ENCODE results near the gene UBE2S. TPM values are rescaled to one million over a fixed set of nuclear protein-coding genes. Genes with fewer than 3 reads are reported as not detected.

The UBE2S gene
- total and polyA plus RNA-seq, 4 donors, result 14.6 to 124 (median 79.7) TPM

GRCh38 chr19:55365964-55366363 is 41.6 kb downstream of the UBE2S start:
- peaks cover 27% of the 10 kb centered on the region for H3K4me1 ChIP-seq (ENCODE audit: control insufficient read depth, insufficient read depth, low read length)
- WGBS (ENCODE audit: insufficient coverage), result 69% methylated on average over 17 of the region's 19 CpGs
- no peaks in the 10 kb centered on the region for H3K9me3 ChIP-seq (ENCODE audit: control insufficient read depth, insufficient read depth, low read length)
- H3K27me3 ChIP-seq (ENCODE audit: control insufficient read depth, insufficient read depth, low read length), result peaks cover 32% of the 10 kb centered on the region
- H3K36me3 ChIP-seq (ENCODE audit: control insufficient read depth, insufficient read depth, low read length), result no peaks in the 10 kb centered on the region
- no peak for DNase-seq (ENCODE audit: low read depth in 4 of 6, low spot score in 6 of 6)
- H3K27ac ChIP-seq (ENCODE audit: low read depth, low read length), result no peak overlapping the region
- H3K4me3 ChIP-seq (ENCODE audit: low read depth, low read length), result no peak overlapping the region

DNA sequence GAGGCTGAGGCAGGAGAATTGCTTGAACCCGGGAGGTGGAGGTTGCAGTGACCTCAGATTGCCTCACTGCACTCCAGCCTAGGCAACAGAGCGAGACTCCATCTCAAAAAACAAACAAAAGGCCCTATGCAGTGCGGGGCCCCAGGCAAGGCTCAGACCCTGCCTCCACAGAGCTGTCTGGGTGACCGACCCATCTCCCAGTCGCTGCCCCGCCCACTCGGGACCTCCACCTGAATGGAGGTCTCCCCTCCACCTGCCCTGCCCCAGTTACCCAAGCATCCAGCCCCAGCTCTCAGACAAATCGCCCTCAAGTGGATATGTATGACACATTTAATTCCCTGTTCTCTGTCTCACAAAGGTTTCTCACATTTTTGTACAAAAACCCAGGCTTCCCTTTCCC is 42.3 kb downstream of the UBE2S start:
- Histone ChIP-seq H3K4me3 (ENCODE audit: low read depth, low read length) (no peak overlapping the region), H3K36me3 (ENCODE audit: control insufficient read depth, insufficient read depth, low read length) (no peaks in the 10 kb centered on the region), H3K27me3 (ENCODE audit: control insufficient read depth, insufficient read depth, low read length) (peaks cover 25% of the 10 kb centered on the region), H3K9me3 (ENCODE audit: control insufficient read depth, insufficient read depth, low read length) (no peaks in the 10 kb centered on the region), H3K27ac (ENCODE audit: low read depth, low read length) (no peak overlapping the region), H3K4me1 (ENCODE audit: control insufficient read depth, insufficient read depth, low read length) (peaks cover 22% of the 10 kb centered on the region)
- WGBS (ENCODE audit: insufficient coverage), result 67% methylated on average over 7 of the region's 8 CpGs
- no peak for DNase-seq (ENCODE audit: low read depth in 4 of 6, low spot score in 6 of 6)

DNA sequence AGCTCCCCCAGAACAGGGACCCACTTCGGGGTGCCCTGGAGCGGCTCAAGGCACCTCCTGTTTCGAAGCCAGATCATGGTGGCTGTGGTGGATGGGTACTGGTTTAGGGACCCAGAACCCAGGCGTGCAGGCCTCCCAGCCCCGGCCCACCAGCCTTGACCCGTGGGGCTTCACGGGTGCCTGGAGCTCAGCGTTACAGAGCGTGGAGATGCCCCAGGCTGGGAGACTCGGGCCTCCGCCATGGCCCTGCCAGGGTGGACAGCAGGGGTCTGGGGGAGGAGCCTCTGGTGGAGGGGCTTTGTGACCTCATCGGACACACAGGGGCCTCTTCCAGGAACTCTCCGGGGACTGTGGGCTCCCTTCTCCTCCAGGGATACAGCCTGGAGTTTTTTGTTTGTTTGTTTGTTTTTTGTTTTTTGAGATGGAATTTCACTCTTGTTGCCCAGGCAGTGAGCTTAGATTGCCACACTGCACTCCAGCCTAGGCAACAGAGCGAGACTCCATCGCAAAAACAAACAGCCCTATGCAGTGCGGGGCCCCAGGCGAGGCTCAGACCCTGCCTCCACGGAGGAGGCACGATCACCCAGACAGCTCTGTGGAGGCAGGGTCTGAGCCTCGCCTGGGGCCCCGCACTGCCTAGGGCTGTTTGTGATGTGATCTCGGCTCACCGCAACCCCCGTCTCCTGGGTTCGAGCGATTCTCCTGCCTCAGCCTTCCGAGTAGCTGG is 44.4 kb downstream of the UBE2S start, which contains the start of gene GARIN5B:
Gene GARIN5B, minus strand, starts transcription at position 271 of the 727 bp plus-strand sequence. Its CDS starts 194 bp downstream, at position 77.
- 56% methylated on average over 21 of the region's 27 CpGs for WGBS (ENCODE audit: insufficient coverage)
- DNase-seq (ENCODE audit: low read depth in 4 of 6, low spot score in 6 of 6), result no peak
- no peaks in the 10 kb centered on the region for H3K9me3 ChIP-seq (ENCODE audit: control insufficient read depth, insufficient read depth, low read length)
- peaks cover 6% of the 10 kb centered on the region for H3K4me1 ChIP-seq (ENCODE audit: control insufficient read depth, insufficient read depth, low read length)
- H3K4me3 ChIP-seq (ENCODE audit: low read depth, low read length), result no peak within 1 kb of the TSS
- no peaks in the 10 kb centered on the region for H3K36me3 ChIP-seq (ENCODE audit: control insufficient read depth, insufficient read depth, low read length)
- H3K27me3 ChIP-seq (ENCODE audit: control insufficient read depth, insufficient read depth, low read length), result peaks cover 6% of the 10 kb centered on the region
- H3K27ac ChIP-seq (ENCODE audit: low read depth, low read length), result no peak within 1 kb of the TSS

DNA sequence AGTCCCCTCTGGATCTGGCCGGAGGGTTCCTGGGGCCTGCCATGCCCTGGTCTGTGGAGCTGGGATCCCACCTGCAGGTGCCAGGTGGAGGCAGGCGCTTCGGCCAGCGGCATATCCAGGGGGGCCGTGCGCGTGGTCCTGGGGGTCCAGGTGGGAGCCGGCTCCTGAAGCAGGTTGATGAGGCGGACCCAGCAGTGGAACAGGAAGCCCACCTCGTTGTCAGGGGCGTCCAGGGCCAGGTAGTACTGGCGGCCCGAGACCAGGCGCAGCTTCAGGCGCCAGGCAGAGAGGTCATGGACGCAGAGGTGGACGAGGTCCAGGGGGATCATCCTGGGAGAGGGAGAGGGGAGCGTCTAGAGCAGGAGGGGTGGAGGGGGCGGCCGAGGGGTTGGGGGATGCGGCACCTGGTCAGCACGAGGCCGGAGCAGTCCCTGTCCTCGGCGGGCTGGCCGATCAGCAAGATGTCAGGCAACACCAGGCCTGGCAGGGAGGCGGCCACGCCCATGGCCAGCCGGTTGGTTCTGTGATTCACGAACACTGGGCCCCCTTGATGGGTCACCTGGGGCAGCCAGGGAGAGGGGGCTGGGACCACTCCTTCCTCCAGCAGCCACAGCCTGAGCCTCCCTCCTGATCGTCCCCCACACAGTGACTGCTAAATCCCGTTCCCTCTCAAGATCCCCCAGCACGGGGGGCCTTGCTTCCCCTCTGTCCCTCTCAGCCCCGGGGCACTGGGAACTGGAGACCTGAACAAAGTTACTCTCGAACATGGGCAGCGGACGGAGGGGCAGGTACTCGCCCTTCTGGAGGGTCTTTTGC is 45.2 kb downstream of the UBE2S start:
- Histone ChIP-seq H3K9me3 (ENCODE audit: control insufficient read depth, insufficient read depth, low read length) (no peaks in the 10 kb centered on the region), H3K27me3 (ENCODE audit: control insufficient read depth, insufficient read depth, low read length) (no peaks in the 10 kb centered on the region), H3K4me3 (ENCODE audit: low read depth, low read length) (no peak overlapping the region), H3K36me3 (ENCODE audit: control insufficient read depth, insufficient read depth, low read length) (no peaks in the 10 kb centered on the region), H3K4me1 (ENCODE audit: control insufficient read depth, insufficient read depth, low read length) (peaks cover 8% of the 10 kb centered on the region), H3K27ac (ENCODE audit: low read depth, low read length) (no peak overlapping the region)
- WGBS (ENCODE audit: insufficient coverage), result 74% methylated on average over 36 of the region's 38 CpGs
- DNase-seq (ENCODE audit: low read depth in 4 of 6, low spot score in 6 of 6), result no peak

GRCh38 chr19:55360902-55361301 is 46.7 kb downstream of the UBE2S start:
- Histone ChIP-seq H3K36me3 (ENCODE audit: control insufficient read depth, insufficient read depth, low read length) (no peaks in the 10 kb centered on the region), H3K4me1 (ENCODE audit: control insufficient read depth, insufficient read depth, low read length) (peaks cover 8% of the 10 kb centered on the region), H3K27me3 (ENCODE audit: control insufficient read depth, insufficient read depth, low read length) (peaks cover 1% of the 10 kb centered on the region), H3K27ac (ENCODE audit: low read depth, low read length) (no peak overlapping the region), H3K9me3 (ENCODE audit: control insufficient read depth, insufficient read depth, low read length) (no peaks in the 10 kb centered on the region), H3K4me3 (ENCODE audit: low read depth, low read length) (no peak overlapping the region)
- no peak for DNase-seq (ENCODE audit: low read depth in 4 of 6, low spot score in 6 of 6)
- 91% methylated on average over 14 of the region's 16 CpGs for WGBS (ENCODE audit: insufficient coverage)

DNA sequence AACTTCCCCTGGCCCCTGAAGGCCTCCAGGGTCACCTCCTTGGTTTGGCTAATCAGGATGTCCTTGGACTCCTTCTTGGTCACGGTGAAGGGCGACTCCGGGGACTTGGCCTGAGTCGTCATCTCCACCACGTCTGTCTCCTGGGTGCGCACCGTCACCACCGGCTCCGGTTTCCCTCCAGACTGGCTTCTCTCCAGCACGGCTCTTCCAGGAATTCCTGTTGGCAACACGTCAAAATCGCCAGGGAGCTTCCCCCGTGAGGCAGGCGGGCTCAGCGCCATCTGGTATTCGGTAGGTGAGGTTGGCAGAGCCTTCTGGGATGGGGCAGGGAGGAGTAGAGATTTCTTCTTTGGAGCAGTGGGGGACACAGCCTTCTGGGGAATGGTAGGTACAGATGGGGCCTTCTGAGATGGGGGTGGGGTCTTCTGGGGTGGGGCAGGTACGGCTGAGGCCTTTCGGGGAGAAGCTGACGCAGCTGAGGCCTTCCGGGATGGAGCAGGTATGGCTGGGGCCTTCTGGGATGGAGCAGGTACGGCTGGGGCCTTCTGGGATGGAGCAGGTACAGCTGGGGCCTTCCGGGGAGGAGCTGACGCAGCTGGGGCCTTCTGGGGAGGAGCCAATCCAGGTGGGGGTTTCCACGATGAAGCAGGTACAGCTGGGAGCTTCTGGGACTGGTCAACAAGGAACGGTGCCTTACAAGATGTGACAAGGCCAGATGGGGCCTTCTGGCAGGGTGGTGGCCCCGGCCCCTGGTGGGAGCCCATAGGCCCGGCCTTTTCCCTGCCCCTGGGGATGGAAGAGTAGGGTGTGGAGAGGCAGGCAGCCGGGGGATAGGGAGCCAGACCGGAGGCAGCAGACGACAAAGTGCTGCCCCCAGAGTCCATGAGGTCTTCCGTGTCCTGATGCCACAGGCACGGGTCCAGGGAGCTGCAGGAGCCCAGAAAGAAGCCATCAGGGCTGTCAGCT is 48.4 kb downstream of the UBE2S start:
- Histone ChIP-seq H3K4me1 (ENCODE audit: control insufficient read depth, insufficient read depth, low read length) (peaks cover 14% of the 10 kb centered on the region), H3K9me3 (ENCODE audit: control insufficient read depth, insufficient read depth, low read length) (no peaks in the 10 kb centered on the region), H3K27ac (ENCODE audit: low read depth, low read length) (no peak overlapping the region), H3K36me3 (ENCODE audit: control insufficient read depth, insufficient read depth, low read length) (no peaks in the 10 kb centered on the region), H3K4me3 (ENCODE audit: low read depth, low read length) (no peak overlapping the region), H3K27me3 (ENCODE audit: control insufficient read depth, insufficient read depth, low read length) (peaks cover 11% of the 10 kb centered on the region)
- 68% methylated on average over 30 of the region's 32 CpGs for WGBS (ENCODE audit: insufficient coverage)
- no peak for DNase-seq (ENCODE audit: low read depth in 4 of 6, low spot score in 6 of 6)

- Histone ChIP-seq H3K27me3 (ENCODE audit: control insufficient read depth, insufficient read depth, low read length) (peaks cover 18% of the 10 kb centered on the region), H3K9me3 (ENCODE audit: control insufficient read depth, insufficient read depth, low read length) (no peaks in the 10 kb centered on the region), H3K4me1 (ENCODE audit: control insufficient read depth, insufficient read depth, low read length) (peaks cover 22% of the 10 kb centered on the region), H3K4me3 (ENCODE audit: low read depth, low read length) (no peak overlapping the region), H3K36me3 (ENCODE audit: control insufficient read depth, insufficient read depth, low read length) (no peaks in the 10 kb centered on the region), H3K27ac (ENCODE audit: low read depth, low read length) (no peak overlapping the region)
- WGBS (ENCODE audit: insufficient coverage), result 86% methylated on average over 18 of the region's 19 CpGs
- DNase-seq (ENCODE audit: low read depth in 4 of 6, low spot score in 6 of 6), result no peak
These were observed 49.1 kb downstream of the UBE2S start for GRCh38 chr19:55358493-55358892.

- no peak for DNase-seq (ENCODE audit: low read depth in 4 of 6, low spot score in 6 of 6)
- H3K27me3 ChIP-seq (ENCODE audit: control insufficient read depth, insufficient read depth, low read length), result peaks cover 43% of the 10 kb centered on the region
- 32% methylated on average over 10 of the region's 13 CpGs for WGBS (ENCODE audit: insufficient coverage)
These were observed 52.3 kb downstream of the UBE2S start for GRCh38 chr19:55355213-55355821.

DNA sequence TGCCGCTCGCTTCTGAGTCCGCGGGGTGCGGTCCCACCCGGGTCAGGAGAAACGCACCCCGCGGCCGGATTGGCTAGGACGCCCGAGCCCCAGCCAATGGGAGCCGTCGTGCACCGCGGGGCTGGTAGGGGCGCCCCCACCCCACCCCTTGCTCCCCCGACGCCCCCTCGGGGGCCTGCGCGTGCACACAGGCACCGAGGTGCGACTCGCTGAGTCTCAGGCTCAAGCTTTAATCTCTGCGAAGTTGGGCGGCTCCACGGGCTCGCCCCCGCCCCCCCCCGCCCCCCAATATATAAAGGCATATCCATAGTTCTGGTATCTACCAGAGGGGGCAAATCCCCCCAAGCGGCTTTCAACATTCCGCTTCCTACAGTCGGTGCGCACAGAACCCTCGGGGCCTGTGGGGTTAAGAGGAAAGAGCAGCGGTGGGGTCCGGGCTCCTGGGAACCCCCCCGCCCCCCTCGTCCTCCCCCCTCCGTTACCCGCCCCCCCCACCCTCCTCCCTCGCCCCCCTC is 52.8 kb downstream of the UBE2S start, which contains the start of gene COX6B2:
Gene COX6B2, minus strand, starts transcription at position 22 of the 515 bp plus-strand sequence. CDS start 198 bp downstream, outside the sequence.
- no peaks in the 10 kb centered on the region for H3K9me3 ChIP-seq (ENCODE audit: control insufficient read depth, insufficient read depth, low read length)
- peak within 1 kb of the TSS; percentile 29 for H3K4me3 ChIP-seq (ENCODE audit: low read depth, low read length)
- H3K27ac ChIP-seq (ENCODE audit: low read depth, low read length), result no peak within 1 kb of the TSS
- WGBS (ENCODE audit: insufficient coverage), result 1% methylated on average over 21 of the region's 43 CpGs
- H3K27me3 ChIP-seq (ENCODE audit: control insufficient read depth, insufficient read depth, low read length), result peaks cover 43% of the 10 kb centered on the region
- H3K4me1 ChIP-seq (ENCODE audit: control insufficient read depth, insufficient read depth, low read length), result peaks cover 30% of the 10 kb centered on the region
- DNase-seq (ENCODE audit: low read depth in 4 of 6, low spot score in 6 of 6), result no peak
- peaks cover 6% of the 10 kb centered on the region for H3K36me3 ChIP-seq (ENCODE audit: control insufficient read depth, insufficient read depth, low read length)

More at GRCh38 chr19:55355213-55355821, 52.3 kb downstream of the UBE2S start:
- Histone ChIP-seq H3K4me1 (ENCODE audit: control insufficient read depth, insufficient read depth, low read length) (peaks cover 30% of the 10 kb centered on the region), H3K36me3 (ENCODE audit: control insufficient read depth, insufficient read depth, low read length) (peaks cover 2% of the 10 kb centered on the region), H3K4me3 (ENCODE audit: low read depth, low read length) (no peak overlapping the region), H3K9me3 (ENCODE audit: control insufficient read depth, insufficient read depth, low read length) (no peaks in the 10 kb centered on the region), H3K27ac (ENCODE audit: low read depth, low read length) (no peak overlapping the region)
